IPS-18c (cell line): ENCODE data around the gene HMCN2.

Experiments used
- H3K4me3 ChIP-seq: 2 replicates; pipeline ENCODE4 v1.7.0; 2013; ENCODE audit warnings: low read depth, mild to moderate bottlenecking, low read length, moderate library complexity; ENCODE audit not compliant: insufficient read depth
- H3K9me3 ChIP-seq: one replicate; pipeline ENCODE4 v1.6.1; 2013; ENCODE audit warnings: mild to moderate bottlenecking, low read length, moderate library complexity; ENCODE audit not compliant: control insufficient read depth, insufficient read depth

HMCN2 gene

DNA sequence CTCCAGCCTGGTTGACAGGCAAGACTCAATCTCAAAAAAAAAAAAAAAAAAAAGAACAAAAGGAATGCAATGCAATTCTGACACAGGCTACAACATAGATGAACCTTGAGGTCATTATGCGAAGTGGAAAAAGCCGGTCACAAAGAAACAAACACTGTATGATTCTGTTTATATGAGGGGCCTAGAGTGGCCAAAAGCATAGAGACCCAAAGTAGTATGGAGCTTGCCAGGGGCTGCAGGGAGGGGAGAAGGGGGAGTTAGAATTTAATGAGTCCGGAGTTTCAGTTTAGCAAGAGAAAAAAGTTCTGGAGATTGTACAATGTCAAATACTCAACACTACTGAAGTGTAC lies 146.0 kb downstream of the HMCN2 start:
- no peaks in the 10 kb centered on the region for H3K9me3 ChIP-seq
- H3K4me3 ChIP-seq, result no peak overlapping the region

DNA sequence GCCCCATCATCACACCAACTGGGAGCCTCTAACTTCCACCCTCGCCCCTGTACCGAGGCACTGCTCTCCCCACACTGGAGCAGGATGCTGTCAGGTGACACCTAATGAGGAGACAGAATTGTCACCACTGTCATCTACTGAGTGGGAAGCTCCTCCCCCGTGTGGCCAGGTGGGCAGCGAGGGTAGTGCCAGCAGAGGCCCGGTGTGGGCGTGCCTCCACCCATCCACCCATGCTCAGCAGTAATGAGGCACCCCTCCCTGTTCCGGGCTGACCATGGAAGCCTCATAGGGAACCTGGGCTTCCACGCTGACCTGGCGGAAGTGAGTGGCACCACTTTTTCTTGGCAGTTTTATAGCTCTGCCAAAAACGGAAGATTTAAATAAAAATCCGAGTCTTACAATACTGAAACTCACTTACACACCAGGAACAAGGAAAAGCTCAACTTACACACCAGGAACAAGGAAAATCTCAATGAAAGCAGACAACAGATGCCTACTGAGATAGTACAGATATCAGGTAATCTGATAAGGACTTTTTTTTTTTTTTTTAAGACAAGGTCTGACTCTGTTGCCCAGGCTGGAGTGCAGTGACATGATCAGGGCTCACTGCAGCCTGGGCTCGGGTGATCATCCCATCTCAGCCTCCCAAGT lies 148.6 kb downstream of the HMCN2 start:
- Histone ChIP-seq H3K9me3 (no peaks in the 10 kb centered on the region), H3K4me3 (no peak overlapping the region)

DNA sequence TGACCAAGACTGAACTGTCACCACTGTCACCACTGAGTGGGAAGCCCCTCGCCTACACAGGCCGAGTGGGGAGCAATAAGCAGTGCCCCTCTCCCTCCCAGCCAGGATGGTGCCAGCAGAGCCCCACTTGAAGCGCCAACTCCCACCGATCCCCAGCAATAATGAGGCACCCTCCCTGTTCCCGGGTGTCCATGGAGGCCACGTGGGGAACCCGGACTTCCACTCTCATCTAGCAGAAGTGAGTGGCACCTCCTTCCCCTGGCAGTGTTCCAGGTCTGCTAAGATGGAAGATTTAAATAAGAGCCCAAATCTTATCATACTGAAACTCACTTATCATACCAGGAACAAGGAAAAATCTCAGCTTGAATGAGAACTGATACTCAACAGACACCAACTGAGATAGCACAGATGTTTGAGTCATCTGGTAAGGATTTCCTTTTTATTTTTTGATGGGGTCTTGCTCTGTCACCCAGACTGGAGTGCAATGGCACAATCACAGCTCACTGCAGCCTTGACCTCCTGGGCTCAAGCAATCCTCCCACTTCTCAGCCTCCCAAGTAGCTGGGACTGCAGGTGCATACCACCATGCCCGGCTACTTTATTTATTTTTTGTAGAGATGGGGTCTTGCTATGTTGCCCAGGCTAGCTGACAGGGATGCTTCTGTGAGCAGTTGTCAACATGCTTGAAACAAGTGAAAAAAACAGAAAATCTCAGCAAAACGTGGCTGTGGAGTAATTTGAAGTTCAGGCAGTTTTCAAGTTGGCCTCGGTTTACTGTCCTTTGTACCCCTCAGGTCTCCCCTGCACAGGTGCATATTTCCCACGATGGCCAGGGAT lies 149.6 kb downstream of the HMCN2 start:
- no peak overlapping the region for H3K4me3 ChIP-seq

GRCh38 chr9:130417602-130418001 lies 152.0 kb downstream of the HMCN2 start:
- Histone ChIP-seq H3K4me3 (no peak overlapping the region), H3K9me3 (no peaks in the 10 kb centered on the region)

More for the DNA sequence above, 149.6 kb downstream of the HMCN2 start:
- no peaks in the 10 kb centered on the region for H3K9me3 ChIP-seq

GRCh38 chr9:130418776-130419175 lies 153.2 kb downstream of the HMCN2 start:
- Histone ChIP-seq H3K9me3 (no peaks in the 10 kb centered on the region), H3K4me3 (no peak overlapping the region)

GRCh38 chr9:130419521-130420035 lies 154.0 kb downstream of the HMCN2 start:
- Histone ChIP-seq H3K4me3 (no peak overlapping the region), H3K9me3 (no peaks in the 10 kb centered on the region)

DNA sequence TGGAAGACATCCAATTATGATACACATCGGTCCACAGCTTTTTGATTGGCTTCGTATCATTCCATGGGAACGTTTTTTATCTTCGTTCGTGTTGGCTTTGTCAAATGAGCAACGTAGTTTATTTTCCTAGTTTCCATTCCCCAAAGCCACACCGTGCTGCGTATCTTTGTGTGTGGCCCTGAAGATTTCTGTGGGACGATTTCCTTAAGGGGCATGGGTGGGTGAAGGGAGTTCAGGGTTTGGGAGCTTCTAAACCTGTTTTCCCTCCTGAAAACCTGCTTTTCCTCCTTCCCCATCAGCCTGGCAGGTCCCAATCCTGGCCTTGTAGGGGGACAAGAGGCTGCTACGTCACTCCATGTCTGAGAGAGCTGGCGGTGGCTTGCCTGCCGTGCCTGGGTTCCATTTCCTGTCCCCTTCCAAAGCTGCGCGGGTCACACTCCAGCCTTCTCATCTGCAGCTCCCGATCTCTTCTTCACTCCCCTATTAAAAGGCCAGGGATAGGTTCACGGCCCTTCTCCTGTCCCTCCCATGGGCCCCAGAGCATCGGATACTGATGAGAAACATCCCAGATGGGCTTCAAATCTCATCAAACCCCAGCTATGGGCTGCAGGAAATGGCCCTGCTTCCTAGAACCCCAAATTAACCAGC lies 155.7 kb downstream of the HMCN2 start:
- no peak overlapping the region for H3K4me3 ChIP-seq
- H3K9me3 ChIP-seq, result no peaks in the 10 kb centered on the region

DNA sequence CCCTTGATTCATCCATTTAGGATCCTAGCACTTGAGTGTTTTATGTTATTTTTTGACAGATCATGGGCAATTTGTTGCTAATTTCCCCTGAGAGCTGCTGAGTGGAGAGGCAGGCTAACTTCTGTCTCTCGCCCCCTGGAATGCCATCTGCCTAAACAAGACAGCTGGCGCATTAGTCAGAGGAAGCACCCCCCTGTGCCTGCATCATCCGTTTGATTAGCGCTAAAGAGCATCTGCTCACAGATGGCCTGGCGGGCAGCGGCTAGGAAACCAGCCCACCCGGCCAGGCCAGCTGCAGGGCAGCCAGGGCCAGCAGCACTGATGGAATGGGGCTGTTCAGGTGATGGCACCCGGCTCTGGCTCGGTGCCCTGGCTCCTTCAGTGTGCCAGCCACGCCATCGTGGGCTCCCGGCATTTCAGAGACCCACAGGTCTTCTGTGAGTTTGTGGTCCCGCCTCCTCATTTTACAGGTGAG lies 156.3 kb downstream of the HMCN2 start:
- Histone ChIP-seq H3K4me3 (no peak overlapping the region), H3K9me3 (no peaks in the 10 kb centered on the region)

DNA sequence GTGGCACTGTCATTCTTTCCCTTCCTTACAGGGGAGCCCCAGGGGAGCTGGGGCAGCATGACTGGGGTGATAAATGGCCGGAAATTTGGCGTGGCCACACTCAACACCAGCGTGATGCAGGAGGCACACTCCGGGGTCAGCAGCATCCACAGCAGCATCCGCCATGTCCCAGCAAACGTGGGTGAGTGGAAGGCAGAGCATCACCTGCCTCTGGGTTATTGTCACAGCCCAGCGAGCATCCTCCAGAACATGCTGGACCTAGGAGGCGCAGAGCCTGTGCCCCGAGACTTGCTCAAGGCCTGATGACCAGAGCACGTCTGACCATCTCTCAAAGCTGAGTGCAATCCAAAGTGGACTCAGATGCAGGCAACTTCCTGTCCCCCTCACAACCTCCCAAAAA lies 157.0 kb downstream of the HMCN2 start:
- Histone ChIP-seq H3K9me3 (no peaks in the 10 kb centered on the region), H3K4me3 (no peak overlapping the region)

GRCh38 chr9:130423272-130423671 lies 157.7 kb downstream of the HMCN2 start:
- Histone ChIP-seq H3K4me3 (no peak overlapping the region), H3K9me3 (no peaks in the 10 kb centered on the region)

DNA sequence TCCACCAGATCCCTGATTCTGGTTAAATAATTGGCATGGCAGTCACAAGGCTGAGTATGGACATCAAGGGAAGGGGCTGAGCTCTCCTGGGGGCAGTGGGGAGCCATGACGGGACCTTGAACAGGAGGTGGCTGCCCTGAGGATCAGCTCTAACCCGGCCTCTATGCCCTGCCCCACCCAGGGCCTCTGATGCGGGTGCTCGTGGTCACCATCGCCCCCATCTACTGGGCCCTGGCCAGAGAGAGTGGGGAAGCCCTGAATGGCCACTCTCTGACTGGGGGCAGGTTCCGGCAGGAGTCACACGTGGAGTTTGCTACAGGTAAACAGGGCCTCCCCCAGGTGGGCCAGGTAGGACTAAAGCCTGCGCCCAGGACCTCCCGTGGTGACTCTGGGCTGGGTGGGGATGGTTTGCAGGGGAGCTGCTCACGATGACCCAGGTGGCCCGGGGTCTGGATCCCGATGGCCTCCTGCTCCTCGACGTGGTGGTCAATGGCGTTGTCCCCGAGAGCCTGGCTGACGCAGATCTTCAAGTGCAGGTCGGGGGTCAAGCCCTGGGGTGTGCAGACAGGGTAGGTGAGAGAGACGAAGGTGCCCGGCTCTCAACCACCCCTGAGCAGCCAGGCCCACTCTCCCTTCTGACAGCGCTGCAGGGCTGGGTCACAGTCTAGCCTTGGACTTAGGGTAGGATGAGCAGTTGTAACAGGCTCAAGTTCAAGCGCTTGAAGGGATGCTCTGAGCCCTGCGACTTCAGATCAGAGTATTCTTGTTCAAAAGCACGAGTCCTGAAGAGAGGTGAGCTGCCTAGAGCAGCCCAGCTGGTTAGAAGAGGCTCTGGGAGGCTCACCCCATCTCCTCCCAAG lies 159.3 kb downstream of the HMCN2 start:
- H3K4me3 ChIP-seq, result no peak overlapping the region
- H3K9me3 ChIP-seq, result no peaks in the 10 kb centered on the region

DNA sequence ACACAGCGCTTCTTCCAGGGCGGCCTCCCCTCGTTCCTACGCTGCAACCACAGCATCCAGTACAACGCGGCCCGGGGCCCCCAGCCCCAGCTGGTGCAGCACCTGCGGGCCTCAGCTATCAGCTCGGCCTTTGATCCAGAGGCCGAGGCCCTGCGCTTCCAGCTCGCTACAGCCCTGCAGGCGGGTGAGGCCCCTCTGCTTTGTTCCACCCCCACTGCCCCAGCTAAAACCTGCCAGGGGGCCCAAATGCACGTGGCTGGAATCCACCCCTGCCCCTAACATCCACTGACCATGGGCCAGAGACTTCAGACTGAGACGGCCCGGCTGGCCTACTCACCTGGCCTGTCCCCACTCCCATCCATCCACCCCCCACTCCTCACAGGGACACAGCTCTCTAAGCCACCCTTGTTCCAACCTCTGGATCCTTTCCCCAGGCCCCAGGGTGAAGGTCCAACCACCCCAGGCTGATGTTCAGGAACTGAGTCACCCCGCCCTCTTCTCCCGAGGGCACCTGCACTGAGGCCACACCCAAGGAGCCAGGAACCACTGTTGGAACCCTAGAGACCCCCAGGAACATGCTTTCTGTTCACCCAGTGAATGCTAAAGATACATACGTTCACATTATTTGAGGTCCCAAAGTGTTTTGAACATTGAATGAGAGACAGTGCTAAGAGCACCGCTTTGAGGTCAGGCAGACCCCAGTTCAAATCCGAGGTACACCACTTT lies 160.3 kb downstream of the HMCN2 start:
- no peak overlapping the region for H3K4me3 ChIP-seq
- no peaks in the 10 kb centered on the region for H3K9me3 ChIP-seq

DNA sequence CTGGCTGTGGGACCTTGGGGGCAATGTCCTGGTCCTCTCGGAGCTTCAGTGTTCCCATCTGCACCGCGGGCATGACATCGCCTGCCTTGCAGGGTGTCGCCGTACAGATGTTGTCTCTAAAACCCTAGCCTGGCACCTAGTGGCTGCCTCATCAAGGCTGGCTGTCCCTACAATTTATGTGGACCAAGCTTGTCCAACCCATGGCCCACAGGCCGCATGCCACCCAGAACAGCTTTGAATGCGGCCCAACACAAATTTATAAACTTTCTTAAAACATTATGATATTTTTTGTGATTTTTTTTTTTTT lies 160.9 kb downstream of the HMCN2 start:
- no peaks in the 10 kb centered on the region for H3K9me3 ChIP-seq
- no peak overlapping the region for H3K4me3 ChIP-seq

DNA sequence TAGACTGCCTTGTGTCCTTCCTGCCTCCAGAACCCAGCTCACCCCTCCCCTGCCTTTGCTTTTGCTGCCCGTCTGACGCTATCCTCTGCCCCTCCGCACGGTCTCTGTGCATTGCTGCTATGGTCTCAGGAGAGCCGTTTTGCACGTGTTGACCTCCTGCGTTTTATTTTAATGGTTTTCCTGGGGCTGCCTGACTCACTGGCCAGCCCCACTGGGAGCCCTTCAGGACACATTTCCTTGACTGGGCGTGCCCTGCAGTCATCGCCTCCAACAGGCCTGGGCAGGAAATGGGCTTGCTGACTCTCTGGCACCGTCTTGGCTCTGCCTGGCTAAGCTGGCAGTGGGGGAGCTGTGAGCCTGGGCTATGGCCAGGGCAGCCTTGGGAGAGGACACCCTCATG lies 161.3 kb downstream of the HMCN2 start:
- H3K4me3 ChIP-seq, result no peak overlapping the region

GRCh38 chr9:130427326-130427725 lies 161.8 kb downstream of the HMCN2 start:
- Histone ChIP-seq H3K9me3 (no peaks in the 10 kb centered on the region), H3K4me3 (no peak overlapping the region)

More for the DNA sequence above, 161.3 kb downstream of the HMCN2 start:
- H3K9me3 ChIP-seq, result no peaks in the 10 kb centered on the region

DNA sequence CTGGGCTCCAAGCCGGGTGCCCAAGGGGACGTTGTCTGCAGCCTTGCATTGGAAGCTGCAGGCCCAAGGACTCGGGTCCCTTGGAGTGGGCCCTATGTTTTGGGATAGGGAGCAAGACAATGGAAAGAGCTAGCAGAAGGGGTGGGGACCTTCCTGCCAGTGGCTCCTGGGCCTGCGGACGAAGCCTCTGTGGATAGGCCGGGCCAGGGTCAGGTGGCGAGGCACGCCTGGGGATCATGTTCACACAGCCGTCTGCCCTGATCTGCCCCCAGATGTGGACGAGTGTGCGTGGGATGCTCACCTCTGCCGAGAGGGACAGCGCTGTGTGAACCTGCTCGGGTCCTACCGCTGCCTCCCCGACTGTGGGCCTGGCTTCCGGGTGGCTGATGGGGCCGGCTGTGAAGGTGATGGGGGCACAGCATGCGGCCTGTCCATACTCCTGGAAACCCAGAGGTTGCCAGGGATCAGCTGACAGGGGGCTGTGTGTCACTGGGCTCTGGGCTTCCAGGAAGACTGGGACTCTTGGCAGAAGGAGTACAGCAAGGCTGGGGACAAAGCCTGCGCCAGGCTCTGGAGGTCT lies 162.6 kb downstream of the HMCN2 start:
- H3K9me3 ChIP-seq, result no peaks in the 10 kb centered on the region
- no peak overlapping the region for H3K4me3 ChIP-seq
